ENCODE results near the gene HIP1. TPM values are rescaled to one million over a fixed set of nuclear protein-coding genes. Genes with fewer than 3 reads are reported as not detected.

HIP1 gene
- total RNA-seq, 1 experiment from 2014 or later, result 5.3 TPM

DNA sequence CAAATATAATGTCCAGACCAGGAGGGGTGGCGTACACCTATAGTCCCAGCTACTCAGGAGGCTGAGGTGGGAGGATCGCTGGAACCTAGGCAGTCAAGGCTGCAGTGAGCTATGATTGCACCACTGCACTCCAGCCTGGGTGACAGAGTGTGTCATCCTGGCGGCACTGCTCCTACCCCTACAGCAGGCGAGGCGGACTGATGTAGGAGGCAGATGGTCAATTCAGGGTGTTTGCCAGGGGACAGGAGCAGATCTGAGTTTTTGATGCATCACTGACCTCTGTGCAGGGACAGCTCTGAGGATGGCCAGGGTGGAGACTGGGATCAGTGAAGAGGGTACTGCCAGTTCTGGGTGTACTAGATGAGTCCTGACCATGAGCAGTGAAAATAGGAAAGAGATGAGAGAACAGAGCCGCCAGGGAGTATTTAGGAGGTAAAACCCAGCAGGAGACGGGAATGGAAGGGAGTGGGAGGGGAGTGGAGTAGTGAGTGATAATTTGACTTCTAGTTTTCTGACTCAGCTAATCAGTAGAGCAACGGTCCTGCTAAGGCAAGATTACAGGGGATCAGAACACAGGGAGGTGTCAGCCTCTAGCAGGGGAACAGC lies 75.3 kb downstream of the HIP1 start:
- no peak for DNase-seq
- H3K36me3 ChIP-seq (ENCODE audit: low read depth, low read length), result no peaks in the 10 kb centered on the region
- H4K20me1 ChIP-seq (ENCODE audit: low read length), result no peaks in the 10 kb centered on the region
- no peaks in the 10 kb centered on the region for H3K9me2 ChIP-seq (replicated peaks; ENCODE audit: low read length)
- no peaks in the 10 kb centered on the region for H3K79me2 ChIP-seq (ENCODE audit: low read length)
- ChIA-PET CTCF (no interaction called here), POLR2A (ENCODE audit: unreplicated experiment) (no interaction called here)
- no peaks in the 10 kb centered on the region for H3K27me3 ChIP-seq (ENCODE audit: low read length)
- H3K9ac ChIP-seq (ENCODE audit: low read length), result no peak overlapping the region
- no peaks in the 10 kb centered on the region for H3K9me3 ChIP-seq (ENCODE audit: low read length)
- no peaks in the 10 kb centered on the region for H3K4me1 ChIP-seq (ENCODE audit: insufficient read depth, low read length)
- no peak overlapping the region for H3K27ac ChIP-seq (ENCODE audit: low read length)
- ATAC-seq, result no peak
- BruUV-seq (replicated peaks), result no TSS peak
- TF ChIP-seq CTCF (conservative IDR thresholded peaks at IDR 0.05; ENCODE audit: low read depth, low read length) (no peak), EZH2 (IDR thresholded peaks at IDR 0.05; ENCODE audit: low read length, unreplicated experiment) (no peak), EZH2phosphoT487 (IDR thresholded peaks at IDR 0.05; ENCODE audit: borderline replicate concordance, low read length) (no peak)
- intact Hi-C loops (cut with micrococcal nuclease), result no loop called here
- H3K4me3 ChIP-seq (ENCODE audit: low read length), result no peak overlapping the region
- H2AFZ ChIP-seq (ENCODE audit: low read length), result no peak overlapping the region
- no peaks in the 10 kb centered on the region for H3F3A ChIP-seq (ENCODE audit: low read length, unreplicated experiment)
- H3K4me2 ChIP-seq (ENCODE audit: low read length), result no peak overlapping the region

GRCh38 chr7:75662579-75663301 lies 76.0 kb downstream of the HIP1 start:
- Histone ChIP-seq H2AFZ (ENCODE audit: low read length) (no peak overlapping the region), H3F3A (ENCODE audit: low read length, unreplicated experiment) (no peaks in the 10 kb centered on the region), H3K79me2 (ENCODE audit: low read length) (no peaks in the 10 kb centered on the region), H4K20me1 (ENCODE audit: low read length) (no peaks in the 10 kb centered on the region), H3K27me3 (ENCODE audit: low read length) (no peaks in the 10 kb centered on the region), H3K36me3 (ENCODE audit: low read depth, low read length) (no peaks in the 10 kb centered on the region), H3K4me3 (ENCODE audit: low read length) (no peak overlapping the region), H3K9ac (ENCODE audit: low read length) (no peak overlapping the region), H3K9me3 (ENCODE audit: low read length) (no peaks in the 10 kb centered on the region), H3K27ac (ENCODE audit: low read length) (no peak overlapping the region), H3K4me2 (ENCODE audit: low read length) (no peak overlapping the region), H3K9me2 (replicated peaks; ENCODE audit: low read length) (no peaks in the 10 kb centered on the region), H3K4me1 (ENCODE audit: insufficient read depth, low read length) (no peaks in the 10 kb centered on the region)
- ATAC-seq (no peak), DNase-seq (no peak)
- no peak for TF ChIP-seq EZH2phosphoT487 (IDR thresholded peaks at IDR 0.05; ENCODE audit: borderline replicate concordance, low read length)
- TF ChIP-seq CTCF (conservative IDR thresholded peaks at IDR 0.05; ENCODE audit: low read depth, low read length), result no peak
- no peak for TF ChIP-seq EZH2 (IDR thresholded peaks at IDR 0.05; ENCODE audit: low read length, unreplicated experiment)
- no TSS peak for BruUV-seq (replicated peaks)
- POLR2A ChIA-PET (ENCODE audit: unreplicated experiment), result no interaction called here
- intact Hi-C loops (cut with micrococcal nuclease), result no loop called here
- CTCF ChIA-PET, result no interaction called here

DNA sequence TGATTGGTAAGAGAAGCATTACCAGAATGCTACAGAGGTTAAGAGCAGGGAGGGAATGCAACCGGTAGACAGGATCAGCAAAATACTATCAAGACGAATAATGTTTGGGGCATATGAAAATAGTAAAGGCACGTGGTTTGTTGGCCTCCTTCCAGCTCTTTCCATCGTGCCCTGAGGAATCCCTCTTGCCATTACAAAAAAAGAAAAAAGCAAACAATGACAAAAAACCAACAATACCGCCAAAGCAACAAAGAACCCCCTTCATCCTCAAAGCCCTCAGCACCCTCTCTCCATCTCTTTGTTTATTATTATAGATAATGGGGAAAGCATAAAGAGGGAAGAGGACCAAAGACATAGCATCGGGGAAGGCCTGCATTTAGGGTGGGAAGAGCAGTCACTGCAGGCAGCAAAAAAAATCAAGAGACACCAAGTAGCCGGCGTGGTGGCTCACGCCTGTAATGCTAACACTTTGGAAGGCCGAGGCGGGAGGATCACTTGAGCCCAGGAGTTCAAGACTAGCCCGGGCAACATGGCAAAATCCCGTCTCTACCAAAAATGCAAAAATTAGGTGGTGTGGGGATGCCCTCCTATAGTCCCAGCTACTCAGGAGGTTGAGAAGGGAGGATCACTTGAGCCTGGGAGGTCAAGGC lies 78.0 kb downstream of the HIP1 start:
- Histone ChIP-seq H3K9me3 (ENCODE audit: low read length) (no peaks in the 10 kb centered on the region), H3F3A (ENCODE audit: low read length, unreplicated experiment) (no peaks in the 10 kb centered on the region), H3K36me3 (ENCODE audit: low read depth, low read length) (no peaks in the 10 kb centered on the region), H3K9ac (ENCODE audit: low read length) (no peak overlapping the region), H4K20me1 (ENCODE audit: low read length) (no peaks in the 10 kb centered on the region), H3K4me1 (ENCODE audit: insufficient read depth, low read length) (no peaks in the 10 kb centered on the region), H3K27ac (ENCODE audit: low read length) (no peak overlapping the region), H3K9me2 (replicated peaks; ENCODE audit: low read length) (no peaks in the 10 kb centered on the region), H2AFZ (ENCODE audit: low read length) (no peak overlapping the region), H3K27me3 (ENCODE audit: low read length) (no peaks in the 10 kb centered on the region), H3K4me3 (ENCODE audit: low read length) (no peak overlapping the region), H3K79me2 (ENCODE audit: low read length) (no peaks in the 10 kb centered on the region), H3K4me2 (ENCODE audit: low read length) (no peak overlapping the region)
- ChIA-PET POLR2A (ENCODE audit: unreplicated experiment) (no interaction called here), CTCF (no interaction called here)
- no TSS peak for BruUV-seq (replicated peaks)
- TF ChIP-seq EZH2 (IDR thresholded peaks at IDR 0.05; ENCODE audit: low read length, unreplicated experiment) (no peak), EZH2phosphoT487 (IDR thresholded peaks at IDR 0.05; ENCODE audit: borderline replicate concordance, low read length) (no peak), CTCF (conservative IDR thresholded peaks at IDR 0.05; ENCODE audit: low read depth, low read length) (no peak)
- intact Hi-C loops (cut with micrococcal nuclease), result no loop called here
- ATAC-seq (no peak), DNase-seq (no peak)

Measured in PC-3 (cell line).